Measurements from ENCODE around the gene RAD54L.

- TF ChIP-seq CTCF (conservative IDR thresholded peaks at IDR 0.05) (no peak), EZH2 (IDR thresholded peaks at IDR 0.05; ENCODE audit: low read depth) (no peak)
These were observed 26.8 kb upstream of the RAD54L start for GRCh38 chr1:46220808-46221207.

Measured in PC-9 (cell line).